C4-2B (cell line): ENCODE data around the gene MED16.

Experiments used
- ZFX ChIP-seq: fragments of 450-650 bp; IDR thresholded peaks from 2 replicates; pipeline ENCODE4 v1.6.1; 2017
- TF ChIP-seq, protein P1 (sequence below): fragments of 450-650 bp; conservative IDR thresholded peaks from 2 replicates; pipeline ENCODE4 v1.5.1; 2017; ENCODE audit warnings: mild to moderate bottlenecking

GRCh38 chr19:835210-835810, 57.7 kb downstream of the MED16 start:
- TF ChIP-seq, protein P1, sequence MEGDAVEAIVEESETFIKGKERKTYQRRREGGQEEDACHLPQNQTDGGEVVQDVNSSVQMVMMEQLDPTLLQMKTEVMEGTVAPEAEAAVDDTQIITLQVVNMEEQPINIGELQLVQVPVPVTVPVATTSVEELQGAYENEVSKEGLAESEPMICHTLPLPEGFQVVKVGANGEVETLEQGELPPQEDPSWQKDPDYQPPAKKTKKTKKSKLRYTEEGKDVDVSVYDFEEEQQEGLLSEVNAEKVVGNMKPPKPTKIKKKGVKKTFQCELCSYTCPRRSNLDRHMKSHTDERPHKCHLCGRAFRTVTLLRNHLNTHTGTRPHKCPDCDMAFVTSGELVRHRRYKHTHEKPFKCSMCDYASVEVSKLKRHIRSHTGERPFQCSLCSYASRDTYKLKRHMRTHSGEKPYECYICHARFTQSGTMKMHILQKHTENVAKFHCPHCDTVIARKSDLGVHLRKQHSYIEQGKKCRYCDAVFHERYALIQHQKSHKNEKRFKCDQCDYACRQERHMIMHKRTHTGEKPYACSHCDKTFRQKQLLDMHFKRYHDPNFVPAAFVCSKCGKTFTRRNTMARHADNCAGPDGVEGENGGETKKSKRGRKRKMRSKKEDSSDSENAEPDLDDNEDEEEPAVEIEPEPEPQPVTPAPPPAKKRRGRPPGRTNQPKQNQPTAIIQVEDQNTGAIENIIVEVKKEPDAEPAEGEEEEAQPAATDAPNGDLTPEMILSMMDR = no peak
- no peak for TF ChIP-seq ZFX
